ENCODE data around the gene SPAG5. TPM values are rescaled to one million over a fixed set of nuclear protein-coding genes. Genes with fewer than 3 reads are reported as not detected.
"Not testable (repeated sequence)": the region's sequence is repeated elsewhere in the genome, so short reads cannot be mapped to it uniquely, and the experiment has no call there.

The SPAG5 gene
- total RNA-seq, 1 experiment from 2014 or later, result 91.2 TPM

DNA sequence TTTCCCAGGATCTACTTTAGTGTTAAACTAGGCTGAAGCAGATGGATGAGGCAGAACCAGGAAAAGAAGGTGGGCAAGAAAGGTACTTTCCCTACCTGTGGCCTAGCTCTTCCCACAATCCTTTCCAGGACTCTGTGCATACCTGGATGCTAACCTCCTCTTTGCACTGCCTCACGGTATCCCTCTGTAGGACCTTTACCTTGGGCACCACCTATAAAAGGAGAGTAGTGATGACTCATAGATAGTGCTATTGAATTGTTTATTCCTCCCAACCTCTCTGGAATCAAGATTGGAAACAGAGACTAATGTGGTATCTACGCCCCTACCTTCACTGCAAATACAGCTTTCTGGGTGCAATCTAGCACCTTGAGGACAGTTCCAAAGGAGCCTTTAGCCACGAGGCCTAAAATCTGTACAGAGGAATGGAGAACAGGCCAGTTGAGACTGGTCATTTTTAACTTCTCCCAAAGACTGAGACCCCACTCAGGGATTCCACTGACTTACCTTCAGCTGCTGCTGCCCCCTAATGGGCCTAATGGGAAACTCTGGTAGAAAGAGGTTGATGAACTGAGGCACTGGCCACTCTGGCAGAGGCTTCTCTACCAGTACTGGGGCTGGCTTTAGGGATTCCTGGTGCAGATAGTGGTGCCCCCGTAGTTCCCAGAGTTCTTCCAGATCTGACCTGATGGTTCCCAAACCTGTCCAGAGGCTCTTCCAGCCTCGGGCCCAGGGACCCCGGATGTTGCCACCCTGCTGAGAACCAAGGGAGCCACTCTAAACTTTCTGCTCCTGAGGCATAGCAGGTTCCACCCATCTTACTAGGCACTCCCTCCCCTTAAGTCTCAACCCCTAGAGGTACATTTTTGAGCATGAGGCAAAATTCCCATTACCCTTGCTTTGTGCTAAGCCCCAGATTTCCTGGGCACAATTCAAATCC, 14.4 kb upstream of the SPAG5 start:
- DNase-seq (ENCODE audit: low spot score), result peak; percentile 59
- in situ Hi-C loops (cut with HindIII; ENCODE audit: low sequenced_read_pairs), result no loop called here

- DNase-seq (ENCODE audit: low spot score), result no peak
- in situ Hi-C loops (cut with HindIII; ENCODE audit: low sequenced_read_pairs), result no loop called here
Measured at GRCh38 chr17:28612531-28612930, 13.7 kb upstream of the SPAG5 start.

DNA sequence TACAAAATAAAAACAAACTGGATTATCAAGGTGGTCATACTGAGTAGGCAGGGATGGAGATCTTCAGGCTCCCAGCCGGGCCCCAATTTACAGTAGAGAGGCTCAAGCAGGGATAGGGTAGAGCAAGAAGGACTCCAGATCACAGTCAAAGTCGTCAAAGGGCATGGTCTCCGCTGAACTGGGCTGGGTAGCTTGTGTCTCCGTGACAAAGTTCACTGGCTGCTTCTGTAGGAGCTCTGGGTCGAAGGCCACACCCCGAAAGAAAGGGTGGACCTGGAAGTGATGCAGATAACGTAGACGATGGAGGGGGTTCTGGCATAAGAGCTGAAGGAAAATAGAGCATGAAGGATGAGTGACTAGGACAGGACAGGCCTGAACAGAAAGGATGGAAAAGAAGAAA, 11.6 kb upstream of the SPAG5 start:
- in situ Hi-C loops (cut with HindIII; ENCODE audit: low sequenced_read_pairs), result no loop called here
- no peak for DNase-seq (ENCODE audit: low spot score)

DNA sequence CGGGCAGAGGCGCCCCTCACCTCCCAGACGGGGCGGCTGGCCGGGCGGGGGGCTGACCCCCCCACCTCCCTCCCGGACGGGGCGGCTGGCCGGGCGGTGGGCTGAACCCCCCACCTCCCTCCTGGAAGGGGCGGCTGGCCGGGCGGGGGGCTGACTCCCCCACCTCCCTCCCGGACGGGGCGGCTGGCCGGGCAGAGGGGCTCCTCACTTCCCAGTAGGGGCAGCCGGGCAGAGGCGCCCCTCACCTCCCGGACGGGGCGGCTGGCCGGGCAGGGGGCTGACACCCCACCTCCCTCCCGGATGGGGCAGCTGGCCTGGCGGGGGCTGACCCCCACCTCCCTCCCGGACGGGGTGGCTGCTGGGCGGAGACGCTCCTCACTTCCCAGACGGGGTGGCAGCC, 5.2 kb upstream of the SPAG5 start:
- DNase-seq (ENCODE audit: low spot score); in situ Hi-C loops (cut with HindIII; ENCODE audit: low sequenced_read_pairs): not testable (repeated sequence)

GRCh38 chr17:28599311-28600184, 723 bp upstream of the SPAG5 start:
- in situ Hi-C loops (cut with HindIII; ENCODE audit: low sequenced_read_pairs), result no loop called here
- peak; percentile 69 for DNase-seq (ENCODE audit: low spot score)

- in situ Hi-C loops (cut with HindIII; ENCODE audit: low sequenced_read_pairs), result no loop called here
- DNase-seq (ENCODE audit: low spot score), result no peak
Measured at GRCh38 chr17:28598389-28598788, 436 bp downstream of the SPAG5 start.

DNA sequence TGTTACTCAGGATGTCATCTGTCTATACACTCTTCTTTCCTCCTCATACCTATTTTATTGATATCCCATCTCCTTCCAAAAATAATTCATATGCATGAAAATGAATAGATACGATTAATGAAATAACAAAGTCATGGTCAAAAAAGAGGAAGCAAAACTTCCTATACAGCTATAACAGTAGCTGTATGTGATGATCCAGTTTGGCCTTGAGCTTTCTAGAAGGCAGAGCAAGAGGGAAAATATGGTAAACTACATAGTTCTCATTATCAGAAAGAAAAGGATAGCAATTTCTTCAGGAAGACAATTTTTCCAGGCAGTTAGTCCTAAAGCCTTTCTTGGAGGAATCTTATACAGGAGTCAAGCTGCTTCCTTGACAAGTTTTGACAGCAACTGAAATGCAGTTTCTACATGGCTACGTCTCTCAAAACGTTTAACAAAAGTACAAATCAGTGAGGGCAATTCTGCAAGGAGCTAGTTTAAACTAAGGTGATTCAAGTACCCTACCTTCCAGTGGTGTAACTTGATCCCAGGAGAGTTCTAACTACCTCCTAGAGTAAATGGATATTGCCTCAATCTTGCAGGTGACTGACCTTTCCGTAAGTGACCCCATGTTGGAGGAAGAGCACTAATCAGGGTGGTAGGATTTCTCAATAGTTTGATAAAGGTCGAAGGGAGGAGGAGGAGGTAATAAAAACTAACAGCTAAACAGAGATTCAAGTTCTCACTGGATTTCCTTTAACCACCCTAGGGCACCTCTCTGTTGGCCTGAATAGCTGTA, 1.0 kb downstream of the SPAG5 start:
- in situ Hi-C loops (cut with HindIII; ENCODE audit: low sequenced_read_pairs), result no loop called here
- no peak for DNase-seq (ENCODE audit: low spot score)

GRCh38 chr17:28592260-28592659, 6.6 kb downstream of the SPAG5 start:
- no peak for DNase-seq (ENCODE audit: low spot score)
- in situ Hi-C loops (cut with HindIII; ENCODE audit: low sequenced_read_pairs), result no loop called here

GRCh38 chr17:28585851-28586250, 13.0 kb downstream of the SPAG5 start:
- in situ Hi-C loops (cut with HindIII; ENCODE audit: low sequenced_read_pairs), result no loop called here
- no peak for DNase-seq (ENCODE audit: low spot score)

DNA sequence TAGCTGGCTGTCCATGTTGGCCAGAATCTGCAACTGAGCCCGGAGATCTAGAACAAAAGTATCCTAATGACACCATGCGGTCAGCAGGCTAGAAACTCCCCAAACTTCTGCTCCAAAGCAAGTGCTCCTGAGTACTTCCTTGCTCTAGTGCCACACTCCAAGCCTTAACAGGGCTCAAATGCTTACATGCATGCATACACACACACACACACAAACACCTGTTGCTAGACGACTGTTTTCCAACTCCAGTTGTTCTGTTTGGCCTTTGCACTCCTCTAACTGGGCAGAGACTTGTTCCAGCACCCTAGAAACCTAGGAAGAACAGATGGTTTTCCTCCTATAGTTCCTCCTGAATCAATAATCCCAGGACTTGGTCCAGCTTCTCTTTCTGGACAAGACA, 14.4 kb downstream of the SPAG5 start:
- in situ Hi-C loops (cut with HindIII; ENCODE audit: low sequenced_read_pairs), result no loop called here

GRCh38 chr17:28582513-28582912, 16.3 kb downstream of the SPAG5 start:
- in situ Hi-C loops (cut with HindIII; ENCODE audit: low sequenced_read_pairs), result no loop called here
- no peak for DNase-seq (ENCODE audit: low spot score)

More for the DNA sequence above, 14.4 kb downstream of the SPAG5 start:
- DNase-seq (ENCODE audit: low spot score), result no peak

DNA sequence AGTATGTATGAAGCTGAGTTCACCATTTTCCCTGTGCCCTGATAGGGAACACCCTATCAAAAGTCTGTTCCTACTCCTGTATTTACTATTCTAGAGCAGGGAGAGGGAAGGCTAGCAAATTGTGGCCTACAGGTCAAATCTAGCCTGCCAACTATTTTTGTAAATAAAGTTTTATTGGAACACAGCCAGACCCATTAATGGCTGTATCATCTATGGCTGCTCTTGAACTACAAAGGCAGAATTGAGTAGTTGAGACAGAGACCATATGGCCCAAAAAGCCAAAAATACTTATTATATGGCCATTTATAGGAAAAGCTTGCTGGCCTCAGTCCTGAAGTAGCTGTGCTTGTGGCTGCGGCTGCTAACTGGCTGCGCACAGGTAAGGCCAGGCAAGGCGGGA, 17.9 kb downstream of the SPAG5 start:
- in situ Hi-C loops (cut with HindIII; ENCODE audit: low sequenced_read_pairs), result no loop called here

GRCh38 chr17:28579526-28579925, 19.3 kb downstream of the SPAG5 start:
- no peak for DNase-seq (ENCODE audit: low spot score)
- in situ Hi-C loops (cut with HindIII; ENCODE audit: low sequenced_read_pairs), result no loop called here

More for the DNA sequence above, 17.9 kb downstream of the SPAG5 start:
- no peak for DNase-seq (ENCODE audit: low spot score)

- in situ Hi-C loops (cut with HindIII; ENCODE audit: low sequenced_read_pairs), result no loop called here
- no peak for DNase-seq (ENCODE audit: low spot score)
Measured at GRCh38 chr17:28578246-28579195, 20.3 kb downstream of the SPAG5 start.

- in situ Hi-C loops (cut with HindIII; ENCODE audit: low sequenced_read_pairs), result no loop called here
- no peak for DNase-seq (ENCODE audit: low spot score)
Measured at GRCh38 chr17:28577466-28577824, 21.4 kb downstream of the SPAG5 start.

- in situ Hi-C loops (cut with HindIII; ENCODE audit: low sequenced_read_pairs), result no loop called here
- peak; percentile 98 for DNase-seq (ENCODE audit: low spot score)
Measured at GRCh38 chr17:28576758-28577465, 21.9 kb downstream of the SPAG5 start, which contains the start of gene ALDOC. ALDOC (minus strand) TSS chr17:28576895; CDS start chr17:28575532, 1,363 bp downstream.

DNA sequence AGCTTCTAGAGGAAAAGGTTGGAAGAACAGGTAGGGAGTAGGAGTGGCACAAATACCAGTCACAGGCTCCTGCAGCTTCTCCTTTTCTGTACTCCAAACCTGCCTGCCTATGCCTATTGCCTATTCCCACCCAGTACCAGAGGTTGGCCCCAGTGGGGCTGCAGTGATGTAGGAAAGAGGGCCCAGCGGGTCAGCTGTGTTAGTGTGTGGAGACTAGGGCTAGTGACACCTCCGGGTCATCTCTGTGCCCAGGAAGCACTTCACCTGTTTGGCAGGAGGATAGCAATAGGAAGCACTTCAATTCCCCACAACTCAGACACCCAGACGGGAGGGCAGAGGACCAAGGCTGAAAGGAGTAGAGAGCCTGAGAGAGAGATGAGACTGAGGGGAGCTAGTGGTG, 22.8 kb downstream of the SPAG5 start:
- in situ Hi-C loops (cut with HindIII; ENCODE audit: low sequenced_read_pairs), result not testable (repeated sequence)
- DNase-seq (ENCODE audit: low spot score), result peak; percentile 57

Measured in G401 (cell line).